ENCODE measurements around the gene ANKRD37.

DNA sequence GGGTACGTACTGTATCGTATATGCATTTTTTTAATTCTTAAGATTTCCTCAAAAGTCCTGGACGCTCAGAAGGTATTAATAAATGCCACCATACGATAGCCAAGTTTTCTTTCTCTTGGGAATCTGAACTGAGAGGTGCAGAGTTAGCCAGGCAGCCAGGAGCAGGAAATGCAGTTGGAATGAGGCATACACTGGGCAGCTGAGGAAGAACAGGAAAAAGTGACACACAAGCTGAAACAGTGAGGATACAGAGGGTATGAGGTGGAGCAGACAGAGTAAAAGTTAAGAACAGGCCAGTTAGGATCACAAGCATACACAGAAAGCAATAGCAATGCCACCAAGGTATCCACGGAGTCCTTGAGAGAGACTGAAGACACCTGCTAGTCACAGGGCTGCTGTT, 15.8 kb downstream of the ANKRD37 start:
- TF ChIP-seq, protein P1, sequence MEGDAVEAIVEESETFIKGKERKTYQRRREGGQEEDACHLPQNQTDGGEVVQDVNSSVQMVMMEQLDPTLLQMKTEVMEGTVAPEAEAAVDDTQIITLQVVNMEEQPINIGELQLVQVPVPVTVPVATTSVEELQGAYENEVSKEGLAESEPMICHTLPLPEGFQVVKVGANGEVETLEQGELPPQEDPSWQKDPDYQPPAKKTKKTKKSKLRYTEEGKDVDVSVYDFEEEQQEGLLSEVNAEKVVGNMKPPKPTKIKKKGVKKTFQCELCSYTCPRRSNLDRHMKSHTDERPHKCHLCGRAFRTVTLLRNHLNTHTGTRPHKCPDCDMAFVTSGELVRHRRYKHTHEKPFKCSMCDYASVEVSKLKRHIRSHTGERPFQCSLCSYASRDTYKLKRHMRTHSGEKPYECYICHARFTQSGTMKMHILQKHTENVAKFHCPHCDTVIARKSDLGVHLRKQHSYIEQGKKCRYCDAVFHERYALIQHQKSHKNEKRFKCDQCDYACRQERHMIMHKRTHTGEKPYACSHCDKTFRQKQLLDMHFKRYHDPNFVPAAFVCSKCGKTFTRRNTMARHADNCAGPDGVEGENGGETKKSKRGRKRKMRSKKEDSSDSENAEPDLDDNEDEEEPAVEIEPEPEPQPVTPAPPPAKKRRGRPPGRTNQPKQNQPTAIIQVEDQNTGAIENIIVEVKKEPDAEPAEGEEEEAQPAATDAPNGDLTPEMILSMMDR (conservative IDR thresholded peaks at IDR 0.05): no peak
- no peak for TF ChIP-seq ZFX (IDR thresholded peaks at IDR 0.05)
